Hepatocyte (in vitro differentiated cells): Measurements from ENCODE around the gene MIER2. TPM values are rescaled to one million over a fixed set of nuclear protein-coding genes. Genes with fewer than 3 reads are reported as not detected.

Source experiments
- DNase-seq: peaks from one replicate; pipeline ENCODE4 v3.0.0-alpha.2; 2016; ENCODE audit warnings: low spot score
- H2AFZ ChIP-seq: fragments of 200-600 bp; sonication (generic); 2 replicates; pipeline ENCODE4 v1.6.0; 2016; ENCODE audit warnings: antibody characterized with exemption, mild to moderate bottlenecking
- H3K27ac ChIP-seq: fragments of 200-600 bp; sonication (generic); 2 replicates; pipeline ENCODE4 v1.5.1; 2016; ENCODE audit warnings: mild to moderate bottlenecking
- H3K27me3 ChIP-seq: fragments of 200-600 bp; sonication (generic); 2 replicates; pipeline ENCODE4 v1.6.1; 2016
- H3K36me3 ChIP-seq: fragments of 200-600 bp; sonication (generic); replicated peaks from 2 replicates; pipeline ENCODE4 v1.5.1; 2016; ENCODE audit warnings: low read depth; ENCODE audit not compliant: insufficient read depth
- H3K4me1 ChIP-seq: fragments of 200-600 bp; sonication (generic); 2 replicates; pipeline ENCODE4 v1.5.1; 2016; ENCODE audit warnings: mild to moderate bottlenecking, moderate library complexity; ENCODE audit not compliant: insufficient read depth
- H3K4me2 ChIP-seq: fragments of 200-600 bp; sonication (generic); 2 replicates; pipeline ENCODE4 v1.6.0; 2016
- H3K4me3 ChIP-seq: fragments of 200-600 bp; sonication (generic); 2 replicates; pipeline ENCODE4 v1.5.1; 2016; ENCODE audit warnings: mild to moderate bottlenecking
- H3K79me2 ChIP-seq: fragments of 200-600 bp; sonication (generic); 2 replicates; pipeline ENCODE4 v1.6.0; 2017; ENCODE audit warnings: mild to moderate bottlenecking
- H3K9me2 ChIP-seq: fragments of 200-600 bp; sonication (generic); replicated peaks from 2 replicates; pipeline ENCODE4 v1.6.0; 2017; ENCODE audit warnings: mild to moderate bottlenecking; ENCODE audit not compliant: insufficient read depth
- H3K9me3 ChIP-seq: fragments of 200-600 bp; sonication (generic); 2 replicates; pipeline ENCODE4 v1.5.1; 2016; ENCODE audit warnings: low read depth, mild to moderate bottlenecking
- H4K20me1 ChIP-seq: fragments of 200-600 bp; sonication (generic); 2 replicates; pipeline ENCODE4 v1.6.0; 2016; ENCODE audit warnings: mild to moderate bottlenecking; ENCODE audit not compliant: insufficient read depth, poor library complexity, severe bottlenecking
- CTCF ChIP-seq: fragments of 200-600 bp; sonication (generic); IDR thresholded peaks from 2 replicates; pipeline ENCODE4 v1.5.1; 2016; ENCODE audit warnings: antibody characterized with exemption, mild to moderate bottlenecking; ENCODE audit not compliant: poor library complexity
- EZH2 ChIP-seq: fragments of 200-600 bp; sonication (generic); IDR thresholded peaks from 2 replicates; pipeline ENCODE4 v1.6.1; 2016; ENCODE audit warnings: antibody characterized with exemption, mild to moderate bottlenecking, borderline replicate concordance
- EZH2phosphoT487 ChIP-seq: fragments of 200-600 bp; sonication (generic); IDR thresholded peaks from one replicate; pipeline ENCODE4 v1.6.1; 2018; ENCODE audit warnings: antibody characterized with exemption, mild to moderate bottlenecking, low read depth, moderate library complexity; ENCODE audit not compliant: unreplicated experiment, severe bottlenecking
- WGBS: methylation state at CpG from one replicate; pipeline ENCODE4 v1.1.6; 2016; ENCODE audit warnings: low lambda C conversion rate; ENCODE audit errors: missing lambda C conversion rate; 5-methylcytosine and 5-hydroxymethylcytosine counted together
- polyA plus RNA-seq: library from polyadenylated mRNA; unstranded; fragments of >200 nt; fragmentation: Nextera tagmentation; extraction: Ambion mirVana; gene quantifications from 2 replicates; pipeline ENCODE4 v1.2.1, GENCODE V29; 2016
- total RNA-seq: library from RNA; depleted of rRNA; stranded (reverse); fragments of >200 nt; gene quantifications from 2 replicates; pipeline ENCODE4 v1.2.3, GENCODE V29; 2014

Gene MIER2
- total and polyA plus RNA-seq, 2 experiments from 2014 or later = 8.4 to 47.3 TPM

DNA sequence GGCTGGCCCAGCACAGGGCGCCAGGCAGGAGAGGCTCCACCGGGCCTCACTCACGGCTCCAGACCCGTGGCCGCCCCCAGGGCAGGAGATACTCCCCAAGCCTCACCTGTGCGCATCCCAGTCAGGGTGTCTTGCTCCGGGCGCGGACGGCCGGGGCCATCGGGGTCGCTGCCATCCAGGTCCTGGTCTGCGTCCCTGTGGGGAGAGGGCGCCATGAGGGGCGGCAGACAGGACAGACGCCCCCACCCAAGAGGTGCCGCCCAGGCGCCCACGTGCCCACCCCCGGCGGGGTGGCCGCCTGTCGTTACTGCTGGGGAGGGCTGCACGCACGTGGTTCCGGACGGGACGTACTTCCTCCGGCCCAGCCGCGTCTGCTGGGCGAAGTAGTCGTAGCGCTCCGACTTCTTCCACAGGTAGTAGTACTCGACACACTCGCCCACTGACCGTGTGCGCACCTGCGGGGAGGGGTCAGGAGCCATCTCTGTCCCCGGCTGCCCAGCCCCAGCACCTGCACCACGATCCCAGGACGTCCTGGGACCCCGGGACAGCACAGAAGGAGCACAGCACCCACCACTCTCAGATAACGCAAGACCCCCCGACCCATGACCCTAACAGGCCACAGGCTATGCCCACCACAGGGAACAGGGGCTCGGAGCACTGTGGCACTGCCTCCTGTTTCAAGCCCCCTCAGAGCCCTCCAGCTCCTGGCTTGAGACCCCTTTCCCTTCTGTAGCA is 36.0 kb downstream of the MIER2 start:
- Histone ChIP-seq H3K4me3 (no peak overlapping the region), H3K27me3 (no peaks in the 10 kb centered on the region), H3K79me2 (peaks cover 2% of the 10 kb centered on the region), H3K4me1 (no peaks in the 10 kb centered on the region), H4K20me1 (no peaks in the 10 kb centered on the region), H3K4me2 (no peak overlapping the region), H3K9me2 (no peaks in the 10 kb centered on the region), H3K36me3 (no peaks in the 10 kb centered on the region), H2AFZ (no peak overlapping the region), H3K27ac (no peak overlapping the region), H3K9me3 (no peaks in the 10 kb centered on the region)
- TF ChIP-seq CTCF (no peak), EZH2 (no peak), EZH2phosphoT487 (no peak)
- DNase-seq = no peak
- WGBS = 97% methylated on average over 39 of the region's 48 CpGs

- peaks cover 2% of the 10 kb centered on the region for H3K79me2 ChIP-seq
- TF ChIP-seq EZH2 = no peak
- TF ChIP-seq EZH2phosphoT487 = no peak
- TF ChIP-seq CTCF = no peak
- no peak overlapping the region for H3K27ac ChIP-seq
- no peak overlapping the region for H3K4me2 ChIP-seq
- no peaks in the 10 kb centered on the region for H3K9me2 ChIP-seq
- no peaks in the 10 kb centered on the region for H3K4me1 ChIP-seq
- no peaks in the 10 kb centered on the region for H3K9me3 ChIP-seq
- H2AFZ ChIP-seq = no peak overlapping the region
- no peaks in the 10 kb centered on the region for H3K36me3 ChIP-seq
- H4K20me1 ChIP-seq = no peaks in the 10 kb centered on the region
- H3K27me3 ChIP-seq = no peaks in the 10 kb centered on the region
- WGBS = 93% methylated on average over 21 of the region's 21 CpGs
- no peak for DNase-seq
- H3K4me3 ChIP-seq = no peak overlapping the region
These were observed 36.7 kb downstream of the MIER2 start for GRCh38 chr19:307793-308420.

- Histone ChIP-seq H4K20me1 (no peaks in the 10 kb centered on the region), H3K36me3 (no peaks in the 10 kb centered on the region)
- whole genome bisulfite sequencing = 97% methylated on average over 20 of the region's 26 CpGs
These were observed 37.5 kb downstream of the MIER2 start for GRCh38 chr19:307111-307531.

More at GRCh38 chr19:307111-307531, 37.5 kb downstream of the MIER2 start:
- no peaks in the 10 kb centered on the region for H3K4me1 ChIP-seq
- peaks cover 2% of the 10 kb centered on the region for H3K79me2 ChIP-seq
- no peak overlapping the region for H2AFZ ChIP-seq
- no peaks in the 10 kb centered on the region for H3K9me2 ChIP-seq
- no peaks in the 10 kb centered on the region for H3K9me3 ChIP-seq
- no peak for DNase-seq
- TF ChIP-seq EZH2 = no peak
- no peak for TF ChIP-seq EZH2phosphoT487
- TF ChIP-seq CTCF = no peak
- no peaks in the 10 kb centered on the region for H3K27me3 ChIP-seq
- no peak overlapping the region for H3K4me2 ChIP-seq
- no peak overlapping the region for H3K4me3 ChIP-seq
- H3K27ac ChIP-seq = no peak overlapping the region
